SK-N-SH (cell line): ENCODE measurements around the gene CMTM8. TPM values are rescaled to one million over a fixed set of nuclear protein-coding genes. Genes with fewer than 3 reads are reported as not detected.

Experiments used
- CTCF ChIA-PET: fragments of 300-600, 350-600 bp; formaldehyde crosslinking; extraction: SDS; loops from one replicate; lab custom pipeline; 2021; lab: Yijun Ruan, JAX
- POLR2A ChIA-PET: fragments of 350-600 bp; sonication (Branson Sonifier 250); formaldehyde crosslinking; extraction: SDS; loops from one replicate; lab custom pipeline; 2020; ENCODE audit warnings: antibody characterized with exemption, inconsistent platforms; lab: Yijun Ruan, JAX
- DNase-seq: peaks from one replicate; pipeline ENCODE4 v3.0.0; 2012
- H2AFZ ChIP-seq: fragments of 200-600 bp; sonication (generic); 2 replicates; pipeline ENCODE4 v1.8.1; 2016; ENCODE audit warnings: antibody characterized with exemption, mild to moderate bottlenecking, low read depth
- H3F3A ChIP-seq: fragments of 200-600 bp; sonication (generic); replicated peaks from 2 replicates; pipeline ENCODE3; 2016; ENCODE audit warnings: antibody characterized with exemption, mild to moderate bottlenecking; ENCODE audit not compliant: insufficient read depth
- H3K27ac ChIP-seq, 2 experiments: fragments of 200-500 bp in 1 of 2; fragments of 200-600 bp in 1 of 2; sonication (Bioruptor generic) in 1 of 2; sonication (generic), shearing (Covaris generic) in 1 of 2; 2 replicates each; pipeline versions ENCODE4 v1.5.1 to v1.6.1; 2014 to 2016; ENCODE audit warnings: low read depth in 2 of 2, inconsistent platforms in 1 of 2, low read length in 1 of 2, mild to moderate bottlenecking in 1 of 2, mixed read lengths in 1 of 2
- H3K27me3 ChIP-seq: fragments of 200-600 bp; sonication (generic), shearing (Covaris generic); 2 replicates; pipeline ENCODE4 v1.6.1; 2016; ENCODE audit warnings: mixed run types; ENCODE audit not compliant: insufficient read depth
- H3K36me3 ChIP-seq, 2 experiments: fragments of 200-500 bp in 1 of 2; fragments of 200-600 bp in 1 of 2; sonication (Bioruptor generic) in 1 of 2; sonication (generic) in 1 of 2; replicated peaks in 1 of 2; 2 replicates each; pipeline versions ENCODE3 to v1.5.1; 2014 to 2016; ENCODE audit warnings: low read length in 1 of 2, mild to moderate bottlenecking in 1 of 2; ENCODE audit not compliant: insufficient read depth in 2 of 2, control insufficient read depth in 1 of 2
- H3K4me1 ChIP-seq, 2 experiments: fragments of 200-500 bp in 1 of 2; fragments of 200-600 bp in 1 of 2; sonication (Bioruptor generic) in 1 of 2; sonication (generic), shearing (Covaris generic) in 1 of 2; 2 replicates each; pipeline versions ENCODE4 v1.5.1 to v1.6.1; 2014 to 2016; ENCODE audit warnings: low read depth in 1 of 2, low read length in 1 of 2, mixed run types in 1 of 2; ENCODE audit not compliant: insufficient read depth in 2 of 2, control insufficient read depth in 1 of 2
- H3K4me2 ChIP-seq: fragments of 200-600 bp; sonication (generic), shearing (Covaris generic); 2 replicates; pipeline ENCODE4 v1.6.1; 2017; ENCODE audit warnings: mixed run types
- H3K4me3 ChIP-seq, 2 experiments: fragments of 200-500 bp in 1 of 2; fragments of 200-600 bp in 1 of 2; sonication (Bioruptor generic) in 1 of 2; sonication (generic), shearing (Covaris generic) in 1 of 2; 2 replicates each; pipeline versions ENCODE4 v1.5.1 to v1.8.1; 2014 to 2016; ENCODE audit warnings: low read depth in 2 of 2, inconsistent platforms in 1 of 2, low read length in 1 of 2, mild to moderate bottlenecking in 1 of 2, mixed read lengths in 1 of 2, moderate library complexity in 1 of 2
- H3K79me2 ChIP-seq: fragments of 200-600 bp; sonication (generic); 2 replicates; pipeline ENCODE4 v1.8.1; 2017; ENCODE audit warnings: mild to moderate bottlenecking; ENCODE audit not compliant: insufficient read depth
- H3K9ac ChIP-seq: fragments of 200-600 bp; sonication (generic); 2 replicates; pipeline ENCODE4 v1.6.1; 2017; ENCODE audit warnings: mixed run types
- H3K9me2 ChIP-seq: fragments of 200-600 bp; sonication (generic); 2 replicates; pipeline ENCODE4 v1.6.1; 2017; ENCODE audit warnings: mixed run types
- H3K9me3 ChIP-seq: fragments of 200-600 bp; sonication (generic); 2 replicates; pipeline ENCODE4 v1.6.1; 2017; ENCODE audit warnings: mixed run types, mild to moderate bottlenecking, moderate library complexity
- H4K20me1 ChIP-seq: fragments of 200-600 bp; sonication (generic); 2 replicates; pipeline ENCODE4 v1.6.1; 2017; ENCODE audit warnings: mild to moderate bottlenecking, mixed run types; ENCODE audit not compliant: insufficient read depth
- FOXM1 ChIP-seq: IDR thresholded peaks from 2 replicates; pipeline ENCODE4 v1.4.0; 2012; ENCODE audit warnings: low read depth, mild to moderate bottlenecking
- MAX ChIP-seq: IDR thresholded peaks from 2 replicates; pipeline ENCODE4 v1.4.0; 2012; ENCODE audit warnings: low read depth
- NFIC ChIP-seq: IDR thresholded peaks from 2 replicates; pipeline ENCODE4 v1.4.0; 2012; ENCODE audit warnings: borderline replicate concordance
- REST ChIP-seq: IDR thresholded peaks from 2 replicates; pipeline ENCODE4 v1.6.1; 2012; ENCODE audit warnings: mild to moderate bottlenecking, low read depth, low read length, moderate library complexity
- TAF1 ChIP-seq: IDR thresholded peaks from 2 replicates; pipeline ENCODE4 v1.6.1; 2012; ENCODE audit warnings: low read depth, mild to moderate bottlenecking, low read length, moderate library complexity, borderline replicate concordance
- TCF12 ChIP-seq: IDR thresholded peaks from 2 replicates; pipeline ENCODE4 v1.4.0; 2012
- USF2 ChIP-seq: fragments of 150-350 bp; IDR thresholded peaks from 2 replicates; pipeline ENCODE4 v1.6.1; 2017; ENCODE audit warnings: antibody characterized with exemption, low read length, low read depth, borderline replicate concordance
- WGBS: methylation state at CpG from one replicate; pipeline ENCODE4 v1.1.6; 2017; ENCODE audit warnings: low lambda C conversion rate; 5-methylcytosine and 5-hydroxymethylcytosine counted together
- polyA plus RNA-seq, 3 experiments: library from polyadenylated mRNA; depleted of rRNA; stranded (reverse); fragments of >200 nt; gene quantifications; 2 replicates each; pipeline ENCODE4 v1.2.3, GENCODE V29; 2012

CMTM8 gene
- polyA plus RNA-seq, 1 of the 3 experiments (the other 2 are of a cell fraction), result 9.7 TPM

- H3K27me3 ChIP-seq, result no peaks in the 10 kb centered on the region
- POLR2A ChIA-PET, result interaction anchor here (1.0 kb wide), 1 partner anchor 14 kb away, joined by 3 read pairs; no protein-coding TSS in a partner anchor
- WGBS, result 81% methylated on average over 3 of the region's 3 CpGs
Observed at GRCh38 chr3:32307591-32307990, 69.1 kb downstream of the CMTM8 start.

GRCh38 chr3:32308378-32308777, 69.9 kb downstream of the CMTM8 start:
- TF ChIP-seq MAX, result no peak
- TF ChIP-seq TCF12, result no peak
- no peak for TF ChIP-seq TAF1
- TF ChIP-seq FOXM1, result no peak
- TF ChIP-seq, all 33 proteins: peak for 0
- CTCF ChIA-PET, result interaction anchor here (2.3 kb wide), 1 partner anchor 12 kb away, joined by 8 read pairs; no protein-coding TSS in a partner anchor
- no peaks in the 10 kb centered on the region for H3K9me2 ChIP-seq
- 88% methylated on average over 4 of the region's 4 CpGs for WGBS
- H3K36me3 ChIP-seq, result no peaks in the 10 kb centered on the region
- no peaks in the 10 kb centered on the region for H3K79me2 ChIP-seq
- H3K4me1 ChIP-seq, result no peaks in the 10 kb centered on the region
- no peak overlapping the region for H3K4me2 ChIP-seq
- no peaks in the 10 kb centered on the region for H3K9me3 ChIP-seq
- H3K27ac ChIP-seq, result no peak overlapping the region
- DNase-seq, result no peak
- H4K20me1 ChIP-seq, result no peaks in the 10 kb centered on the region
- POLR2A ChIA-PET, result no interaction called here
- no peaks in the 10 kb centered on the region for H3K27me3 ChIP-seq
- no peak overlapping the region for H3K4me3 ChIP-seq
- H2AFZ ChIP-seq, result no peak overlapping the region
- no peaks in the 10 kb centered on the region for H3F3A ChIP-seq
- H3K9ac ChIP-seq, result no peak overlapping the region

More at GRCh38 chr3:32307591-32307990, 69.1 kb downstream of the CMTM8 start:
- Histone ChIP-seq H2AFZ (no peak overlapping the region), H4K20me1 (no peaks in the 10 kb centered on the region), H3K4me2 (no peak overlapping the region), H3K4me1 (no peaks in the 10 kb centered on the region), H3K79me2 (no peaks in the 10 kb centered on the region), H3K4me3 (no peak overlapping the region), H3K27ac (no peak overlapping the region), H3F3A (no peaks in the 10 kb centered on the region), H3K36me3 (no peaks in the 10 kb centered on the region), H3K9me3 (no peaks in the 10 kb centered on the region), H3K9ac (no peak overlapping the region), H3K9me2 (no peaks in the 10 kb centered on the region)
- TF ChIP-seq MAX, result no peak
- TF ChIP-seq NFIC, result no peak
- no peak for TF ChIP-seq REST
- TF ChIP-seq USF2, result no peak
- CTCF ChIA-PET, result interaction anchor here (0.9 to 2.3 kb wide), 2 partner anchors 10 to 11 kb away, joined by 4 to 8 read pairs; no protein-coding TSS in a partner anchor
- DNase-seq, result no peak
